Suprapubic skin (tissue), 4 donors: Measurements from ENCODE around the gene GRIA1.

ENCODE experiments used
- EP300 ChIP-seq: sonication (generic); formaldehyde crosslinking; IDR thresholded peaks from one replicate; pipeline ENCODE4 v1.6.1; 2017; ENCODE audit warnings: antibody characterized with exemption
- POLR2AphosphoS5 ChIP-seq, 3 donors: sonication (generic); formaldehyde crosslinking; IDR thresholded peaks; one replicate each; pipeline ENCODE4 v1.6.1; 2017; ENCODE audit warnings: antibody characterized with exemption in 3 of 3
- TF ChIP-seq, protein P1 (sequence below), 2 donors: fragments of 200-600 bp in 1 of 2; fragments of 450-650 bp in 1 of 2; sonication (generic) in 1 of 2; IDR thresholded peaks; one replicate each; pipeline ENCODE4 v1.5.1; 2016 to 2019; ENCODE audit warnings: antibody characterized with exemption in 2 of 2, mild to moderate bottlenecking in 1 of 2, moderate library complexity in 1 of 2

DNA sequence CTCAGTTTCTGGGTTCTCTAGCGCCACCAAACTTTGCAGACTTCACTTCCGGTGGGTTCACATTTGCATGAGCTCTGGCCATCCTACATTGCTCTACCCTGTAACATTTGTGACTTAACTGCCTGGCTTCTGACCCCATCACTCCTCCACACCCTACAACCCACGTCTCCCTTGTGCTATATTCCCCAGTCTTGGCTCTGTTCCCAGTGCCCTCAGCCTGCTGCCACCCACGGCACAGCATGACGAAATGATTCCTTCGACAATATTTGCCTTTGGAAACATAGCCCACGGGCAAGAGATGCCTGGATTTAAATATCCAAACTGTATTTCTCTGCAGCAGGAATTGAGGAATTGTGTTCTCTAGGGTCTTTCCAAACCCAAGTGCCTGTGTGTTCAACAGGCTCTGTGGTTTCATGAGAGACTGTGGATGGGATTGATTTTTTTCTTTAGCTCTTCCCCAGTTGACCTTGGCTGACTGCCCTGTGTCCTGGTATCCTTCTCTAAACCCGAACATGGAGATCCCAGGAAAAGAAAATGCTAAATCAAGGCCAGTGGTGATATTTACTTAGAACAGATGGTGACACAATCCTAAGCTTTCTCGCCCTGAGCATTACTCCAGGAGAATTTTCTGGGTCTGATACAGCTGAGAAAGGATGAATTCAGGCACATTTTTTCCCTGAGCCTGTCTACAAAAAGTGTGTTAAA is 44.4 kb upstream of the GRIA1 start:
- TF ChIP-seq, protein P1, sequence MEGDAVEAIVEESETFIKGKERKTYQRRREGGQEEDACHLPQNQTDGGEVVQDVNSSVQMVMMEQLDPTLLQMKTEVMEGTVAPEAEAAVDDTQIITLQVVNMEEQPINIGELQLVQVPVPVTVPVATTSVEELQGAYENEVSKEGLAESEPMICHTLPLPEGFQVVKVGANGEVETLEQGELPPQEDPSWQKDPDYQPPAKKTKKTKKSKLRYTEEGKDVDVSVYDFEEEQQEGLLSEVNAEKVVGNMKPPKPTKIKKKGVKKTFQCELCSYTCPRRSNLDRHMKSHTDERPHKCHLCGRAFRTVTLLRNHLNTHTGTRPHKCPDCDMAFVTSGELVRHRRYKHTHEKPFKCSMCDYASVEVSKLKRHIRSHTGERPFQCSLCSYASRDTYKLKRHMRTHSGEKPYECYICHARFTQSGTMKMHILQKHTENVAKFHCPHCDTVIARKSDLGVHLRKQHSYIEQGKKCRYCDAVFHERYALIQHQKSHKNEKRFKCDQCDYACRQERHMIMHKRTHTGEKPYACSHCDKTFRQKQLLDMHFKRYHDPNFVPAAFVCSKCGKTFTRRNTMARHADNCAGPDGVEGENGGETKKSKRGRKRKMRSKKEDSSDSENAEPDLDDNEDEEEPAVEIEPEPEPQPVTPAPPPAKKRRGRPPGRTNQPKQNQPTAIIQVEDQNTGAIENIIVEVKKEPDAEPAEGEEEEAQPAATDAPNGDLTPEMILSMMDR (IDR thresholded peaks at IDR 0.05) = no peak
- TF ChIP-seq EP300 (no peak), POLR2AphosphoS5 (IDR thresholded peaks at IDR 0.05) (no peak)
